ENCODE measurements around the gene TNNT3. TPM values are rescaled to one million over a fixed set of nuclear protein-coding genes. Genes with fewer than 3 reads are reported as not detected.

TNNT3 gene
- total RNA-seq, 1 donor = not detected

- TF ChIP-seq, protein P1, sequence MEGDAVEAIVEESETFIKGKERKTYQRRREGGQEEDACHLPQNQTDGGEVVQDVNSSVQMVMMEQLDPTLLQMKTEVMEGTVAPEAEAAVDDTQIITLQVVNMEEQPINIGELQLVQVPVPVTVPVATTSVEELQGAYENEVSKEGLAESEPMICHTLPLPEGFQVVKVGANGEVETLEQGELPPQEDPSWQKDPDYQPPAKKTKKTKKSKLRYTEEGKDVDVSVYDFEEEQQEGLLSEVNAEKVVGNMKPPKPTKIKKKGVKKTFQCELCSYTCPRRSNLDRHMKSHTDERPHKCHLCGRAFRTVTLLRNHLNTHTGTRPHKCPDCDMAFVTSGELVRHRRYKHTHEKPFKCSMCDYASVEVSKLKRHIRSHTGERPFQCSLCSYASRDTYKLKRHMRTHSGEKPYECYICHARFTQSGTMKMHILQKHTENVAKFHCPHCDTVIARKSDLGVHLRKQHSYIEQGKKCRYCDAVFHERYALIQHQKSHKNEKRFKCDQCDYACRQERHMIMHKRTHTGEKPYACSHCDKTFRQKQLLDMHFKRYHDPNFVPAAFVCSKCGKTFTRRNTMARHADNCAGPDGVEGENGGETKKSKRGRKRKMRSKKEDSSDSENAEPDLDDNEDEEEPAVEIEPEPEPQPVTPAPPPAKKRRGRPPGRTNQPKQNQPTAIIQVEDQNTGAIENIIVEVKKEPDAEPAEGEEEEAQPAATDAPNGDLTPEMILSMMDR (IDR thresholded peaks at IDR 0.05; ENCODE audit: insufficient read depth, low read depth, low read length) = no peak
- no peak overlapping the region for H3K4me3 ChIP-seq (ENCODE audit: low read depth, low read length)
- DNase-seq (ENCODE audit: low read depth) = no peak
These were observed 24.7 kb upstream of the TNNT3 start for GRCh38 chr11:1894759-1895158.

DNA sequence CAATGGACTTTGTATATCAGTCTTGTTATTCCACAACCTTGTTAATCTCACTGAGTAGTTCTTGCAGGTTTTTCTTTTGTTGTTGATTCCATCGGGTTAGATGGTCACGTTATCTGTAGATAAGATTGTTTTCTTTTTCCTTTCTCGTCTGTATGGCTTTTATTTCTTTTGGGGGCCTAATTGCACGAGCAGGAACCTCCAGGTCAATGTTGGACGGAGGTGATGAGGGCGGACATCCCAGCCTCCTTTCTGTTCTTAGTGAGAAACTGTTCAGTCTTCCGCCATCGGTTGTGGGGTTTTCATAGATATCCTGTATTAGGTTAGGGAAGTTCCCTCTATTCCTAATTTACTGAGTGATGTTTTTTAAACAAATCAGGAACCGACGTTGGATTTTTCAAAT lies 23.0 kb upstream of the TNNT3 start:
- no peak overlapping the region for H3K4me3 ChIP-seq (ENCODE audit: low read depth, low read length)
- DNase-seq (ENCODE audit: low read depth) = no peak
- TF ChIP-seq, protein P1 (IDR thresholded peaks at IDR 0.05; ENCODE audit: insufficient read depth, low read depth, low read length) = no peak

GRCh38 chr11:1896923-1897322 lies 22.6 kb upstream of the TNNT3 start:
- TF ChIP-seq, protein P1 (IDR thresholded peaks at IDR 0.05; ENCODE audit: insufficient read depth, low read depth, low read length) = no peak
- DNase-seq (ENCODE audit: low read depth) = no peak

GRCh38 chr11:1899090-1899489 lies 20.4 kb upstream of the TNNT3 start:
- DNase-seq (ENCODE audit: low read depth) = no peak

More at GRCh38 chr11:1896923-1897322, 22.6 kb upstream of the TNNT3 start:
- no peak overlapping the region for H3K4me3 ChIP-seq (ENCODE audit: low read depth, low read length)

DNA sequence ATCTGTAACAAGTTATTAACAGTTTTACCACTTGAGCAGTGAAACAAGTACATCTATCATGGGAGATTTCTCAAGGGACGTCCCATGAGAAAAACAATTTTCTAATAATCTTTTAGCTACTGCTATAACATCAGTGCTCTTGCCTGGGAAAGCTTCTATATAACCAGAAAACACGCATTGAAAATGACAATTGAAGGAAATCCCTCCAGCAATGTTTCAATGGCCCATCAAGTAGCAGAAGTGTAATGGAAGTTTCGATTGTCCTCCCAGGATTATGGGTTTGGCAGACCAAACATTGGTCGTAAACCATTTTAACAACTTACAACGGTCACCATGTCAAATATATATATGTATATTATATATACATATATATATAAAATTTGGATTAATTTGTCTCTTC lies 19.8 kb upstream of the TNNT3 start:
- no peak for DNase-seq (ENCODE audit: low read depth)
- TF ChIP-seq, protein P1 (IDR thresholded peaks at IDR 0.05; ENCODE audit: insufficient read depth, low read depth, low read length) = no peak
- no peak overlapping the region for H3K4me3 ChIP-seq (ENCODE audit: low read depth, low read length)

More at GRCh38 chr11:1899090-1899489, 20.4 kb upstream of the TNNT3 start:
- TF ChIP-seq, protein P1 (IDR thresholded peaks at IDR 0.05; ENCODE audit: insufficient read depth, low read depth, low read length) = no peak
- no peak overlapping the region for H3K4me3 ChIP-seq (ENCODE audit: low read depth, low read length)

DNA sequence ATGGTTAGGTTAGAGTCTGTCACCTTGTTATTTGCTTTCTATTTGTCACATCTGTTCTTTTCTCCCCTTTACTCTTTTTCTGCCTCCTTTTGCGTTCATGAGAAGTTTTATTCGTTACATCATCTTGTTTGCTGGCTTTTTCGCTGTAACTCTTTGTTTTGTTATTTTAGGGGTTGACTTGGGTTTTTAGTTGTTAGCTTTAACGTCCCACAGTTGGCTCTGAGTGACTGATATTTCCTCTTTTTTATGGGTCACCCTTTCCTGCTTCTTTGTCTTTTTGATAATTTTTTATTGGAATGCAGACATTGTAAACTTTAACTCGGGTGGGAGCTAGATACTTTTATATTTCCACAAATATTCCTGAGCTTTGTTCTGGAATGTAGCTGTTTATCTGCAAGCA lies 13.3 kb upstream of the TNNT3 start:
- DNase-seq (ENCODE audit: low read depth) = peak; percentile 18

More for the DNA sequence above, 13.3 kb upstream of the TNNT3 start:
- TF ChIP-seq, protein P1 (IDR thresholded peaks at IDR 0.05; ENCODE audit: insufficient read depth, low read depth, low read length) = no peak
- H3K4me3 ChIP-seq (ENCODE audit: low read depth, low read length) = no peak overlapping the region
